Esophagus squamous epithelium (tissue), 5 donors: Measurements from ENCODE around the gene UPK2. TPM values are rescaled to one million over a fixed set of nuclear protein-coding genes. Genes with fewer than 3 reads are reported as not detected.

Experiments
- DNase-seq: peaks from one replicate; lab custom pipeline; 2025; lab: John Stamatoyannopoulos, UW
- H3K27ac ChIP-seq, 4 donors: fragments of 200-600 bp; sonication (generic); one replicate each; pipeline ENCODE4 v1.5.1; 2016 to 2019; ENCODE audit warnings: mild to moderate bottlenecking in 1 of 4
- H3K27me3 ChIP-seq, 4 donors: fragments of 200-600 bp; sonication (generic); 1 replicate in 3 of 4; 2 replicates in 1 of 4; pipeline versions ENCODE4 v1.5.1 to v1.6.0; 2017 to 2021; ENCODE audit warnings: antibody characterized with exemption in 1 of 4
- H3K36me3 ChIP-seq, 3 donors: fragments of 200-600 bp; sonication (generic); one replicate each; pipeline ENCODE4 v1.5.1; 2016 to 2019
- H3K4me1 ChIP-seq, 3 donors: fragments of 200-600 bp; sonication (generic); one replicate each; pipeline ENCODE4 v1.5.1; 2017 to 2019
- H3K4me3 ChIP-seq, 4 donors: fragments of 200-600 bp; sonication (generic); 1 replicate in 3 of 4; 2 replicates in 1 of 4; pipeline ENCODE4 v1.5.1; 2016 to 2019; ENCODE audit warnings: mild to moderate bottlenecking in 2 of 4, moderate library complexity in 1 of 4
- H3K9me3 ChIP-seq, 3 donors: fragments of 200-600 bp; sonication (generic); one replicate each; pipeline ENCODE4 v1.5.1; 2016 to 2019
- POLR2A ChIP-seq, 4 donors: fragments of 450-650 bp; IDR thresholded peaks; one replicate each; pipeline ENCODE4 v1.6.1; 2017; ENCODE audit warnings: antibody characterized with exemption in 4 of 4, mild to moderate bottlenecking in 4 of 4, moderate library complexity in 3 of 4
- WGBS, 2 donors: methylation state at CpG; one replicate each; pipeline ENCODE4 v1.1.5; 2018; 5-methylcytosine and 5-hydroxymethylcytosine counted together
- intact Hi-C: fragments of 100-400 bp; cut with DNase I; formaldehyde crosslinking; loops from one replicate; pipeline ENCODE4 v1.15.0; 2022
- total RNA-seq, 4 donors: library from RNA; depleted of rRNA; stranded (reverse); fragments of >200 nt; gene quantifications; one replicate each; pipeline ENCODE4 v1.1.0, GENCODE V29; 2016
- TF ChIP-seq, protein P1 (sequence below), 6 experiments: fragments of 450-650 bp in 4 of 6; fragments of 200-600 bp in 2 of 6; sonication (generic) in 2 of 6; IDR thresholded peaks; one replicate each; pipeline ENCODE4 v1.5.1; 2016 to 2019; ENCODE audit warnings: antibody characterized with exemption in 6 of 6, mild to moderate bottlenecking in 4 of 6, moderate library complexity in 4 of 6
- donor health status: DM: yes; HTN: yes; CAD: no.

UPK2 gene
- total RNA-seq, 4 donors from 2014 or later = 0.57 TPM; not detected in 3

DNA sequence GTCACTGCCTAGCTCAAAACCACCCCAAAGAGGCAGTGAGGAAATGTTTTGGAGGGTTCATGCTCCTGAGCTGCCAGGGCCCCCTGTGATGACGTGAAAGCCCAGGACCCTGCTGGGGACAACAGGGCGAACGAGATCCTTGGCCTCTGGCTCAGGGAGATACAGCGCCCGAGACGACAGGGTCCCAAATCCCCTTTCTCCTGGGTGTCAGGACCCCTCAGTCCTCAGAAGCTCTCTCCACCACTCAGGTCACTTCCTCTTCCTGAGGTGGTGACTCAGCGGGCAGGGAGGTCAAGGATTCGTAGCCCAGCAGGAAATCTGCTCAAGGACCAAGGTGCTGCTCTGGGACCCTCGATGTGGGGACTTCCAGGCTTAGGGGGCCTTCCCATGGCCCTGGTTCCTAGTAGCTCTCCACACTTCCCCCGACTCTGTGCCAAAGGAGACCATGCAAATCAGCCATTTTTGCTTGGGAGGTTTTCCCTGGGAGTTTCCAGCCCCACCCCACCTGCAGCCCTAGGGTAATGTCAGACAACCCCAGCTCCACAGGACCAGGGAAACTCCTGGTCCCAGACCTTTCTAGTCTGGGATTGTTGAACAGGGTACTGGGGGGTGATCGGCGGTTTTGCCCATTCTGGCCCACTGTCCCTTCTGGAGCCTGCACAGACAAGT is 43.2 kb upstream of the UPK2 start:
- intact Hi-C loops = no loop called here
- DNase-seq = no peak
- peaks cover 0 to 14% (median 0%) of the 10 kb centered on the region in 3 donors for H3K36me3 ChIP-seq
- peak overlapping the region; percentile 95 to 100 (median 98) for H3K27ac ChIP-seq
- peaks cover 96 to 100% (median 98%) of the 10 kb centered on the region in 3 donors for H3K4me1 ChIP-seq
- no peak for TF ChIP-seq POLR2A (IDR thresholded peaks at IDR 0.05)
- TF ChIP-seq, protein P1, sequence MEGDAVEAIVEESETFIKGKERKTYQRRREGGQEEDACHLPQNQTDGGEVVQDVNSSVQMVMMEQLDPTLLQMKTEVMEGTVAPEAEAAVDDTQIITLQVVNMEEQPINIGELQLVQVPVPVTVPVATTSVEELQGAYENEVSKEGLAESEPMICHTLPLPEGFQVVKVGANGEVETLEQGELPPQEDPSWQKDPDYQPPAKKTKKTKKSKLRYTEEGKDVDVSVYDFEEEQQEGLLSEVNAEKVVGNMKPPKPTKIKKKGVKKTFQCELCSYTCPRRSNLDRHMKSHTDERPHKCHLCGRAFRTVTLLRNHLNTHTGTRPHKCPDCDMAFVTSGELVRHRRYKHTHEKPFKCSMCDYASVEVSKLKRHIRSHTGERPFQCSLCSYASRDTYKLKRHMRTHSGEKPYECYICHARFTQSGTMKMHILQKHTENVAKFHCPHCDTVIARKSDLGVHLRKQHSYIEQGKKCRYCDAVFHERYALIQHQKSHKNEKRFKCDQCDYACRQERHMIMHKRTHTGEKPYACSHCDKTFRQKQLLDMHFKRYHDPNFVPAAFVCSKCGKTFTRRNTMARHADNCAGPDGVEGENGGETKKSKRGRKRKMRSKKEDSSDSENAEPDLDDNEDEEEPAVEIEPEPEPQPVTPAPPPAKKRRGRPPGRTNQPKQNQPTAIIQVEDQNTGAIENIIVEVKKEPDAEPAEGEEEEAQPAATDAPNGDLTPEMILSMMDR (IDR thresholded peaks at IDR 0.05) = no peak
- peak overlapping the region in 3 of 4 donors; percentile 37 to 60 (median 39) for H3K4me3 ChIP-seq
- WGBS, 2 donors = 0 to 19% methylated on average over 3 of the region's 12 CpGs
- H3K27me3 ChIP-seq = no peaks in the 10 kb centered on the region
- no peaks in the 10 kb centered on the region for H3K9me3 ChIP-seq

DNA sequence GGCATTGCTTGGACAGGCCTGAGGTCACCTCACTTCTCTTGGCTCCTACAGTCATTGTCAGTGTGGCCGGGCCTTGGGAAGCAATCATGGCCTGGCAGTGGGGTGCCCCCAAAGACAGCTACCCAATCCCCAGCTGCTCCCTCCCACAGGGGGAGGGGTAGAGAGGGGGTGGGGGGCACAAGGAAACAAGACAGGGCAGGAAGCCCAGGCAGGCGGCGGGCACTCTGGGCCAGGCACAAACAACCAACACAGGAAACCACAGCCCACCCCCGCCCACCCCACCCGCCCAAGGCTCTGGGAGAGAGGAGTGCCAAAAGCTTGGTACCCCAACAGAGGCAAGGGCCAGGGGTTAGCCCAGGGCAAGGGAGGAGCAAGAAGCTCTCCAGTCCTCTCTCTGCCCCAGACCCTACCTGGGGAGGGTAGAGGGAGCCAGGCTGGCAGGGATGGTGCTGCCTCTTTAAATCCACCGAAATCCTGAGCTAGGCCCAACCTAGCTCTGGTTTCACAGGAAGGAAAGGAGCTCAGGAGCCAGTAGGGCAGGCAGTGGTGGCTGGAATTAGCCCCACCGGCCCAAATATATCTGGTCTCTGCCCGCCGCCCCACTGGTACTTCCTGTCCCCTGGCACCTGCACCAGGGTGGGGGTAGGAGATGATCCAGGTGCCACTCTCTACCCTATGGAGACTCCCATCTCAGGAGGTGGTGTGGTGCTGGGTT is 42.5 kb upstream of the UPK2 start:
- no peaks in the 10 kb centered on the region for H3K9me3 ChIP-seq
- H3K36me3 ChIP-seq = peaks cover 0 to 7% (median 0%) of the 10 kb centered on the region in 3 donors
- 0 to 14% methylated on average over 1 to 5 of the region's 9 CpGs for WGBS, 2 donors
- no peaks in the 10 kb centered on the region for H3K27me3 ChIP-seq
- intact Hi-C loops = no loop called here
- H3K4me3 ChIP-seq = peak overlapping the region in 3 of 4 donors; percentile 5 to 60 (median 39)
- DNase-seq = no peak
- H3K27ac ChIP-seq = peak overlapping the region; percentile 95 to 100 (median 98)
- peaks cover 97 to 100% (median 98%) of the 10 kb centered on the region in 3 donors for H3K4me1 ChIP-seq
- no peak for TF ChIP-seq POLR2A (IDR thresholded peaks at IDR 0.05)
- TF ChIP-seq, protein P1 (IDR thresholded peaks at IDR 0.05) = no peak

DNA sequence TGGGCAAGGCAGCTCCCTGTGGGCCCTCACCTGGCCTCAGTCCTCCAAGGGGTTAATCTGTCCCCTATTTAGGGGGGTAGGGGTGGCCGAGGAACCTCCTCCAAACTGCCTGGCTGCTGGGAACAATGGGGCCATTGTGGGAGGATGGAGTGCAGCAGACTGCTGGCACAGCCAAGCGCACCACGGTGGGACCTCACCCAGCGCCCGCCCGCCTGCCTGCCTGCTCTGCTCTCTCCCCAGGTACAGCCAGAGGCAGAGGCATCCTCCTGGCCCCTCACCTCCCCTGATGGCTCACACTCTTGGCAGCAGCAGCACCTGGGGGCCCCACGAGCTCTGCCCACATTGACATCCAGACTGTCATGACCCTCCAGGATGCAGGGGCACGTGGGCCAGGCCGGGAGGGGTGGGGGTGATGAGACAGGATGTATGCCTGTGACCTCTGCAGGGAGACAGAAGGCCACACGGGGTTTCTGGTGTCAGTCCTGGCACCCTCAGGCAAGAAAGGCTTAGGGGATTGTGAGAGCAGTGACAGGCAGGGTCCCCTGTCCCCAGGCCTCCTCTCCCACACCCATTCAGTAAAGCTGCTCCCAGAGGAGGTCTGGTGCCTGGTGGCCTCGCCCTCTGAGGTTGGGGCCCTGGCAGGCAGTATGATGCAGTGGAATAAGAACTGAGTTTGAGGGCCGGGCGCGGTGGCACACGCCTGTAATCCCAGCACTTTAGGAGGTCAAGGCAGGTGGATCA is 41.8 kb upstream of the UPK2 start:
- 14 to 35% methylated on average over 6 to 7 of the region's 15 CpGs for WGBS, 2 donors
- TF ChIP-seq, protein P1 (IDR thresholded peaks at IDR 0.05) = no peak
- TF ChIP-seq POLR2A (IDR thresholded peaks at IDR 0.05) = no peak
- H3K4me1 ChIP-seq = peaks cover 94 to 100% (median 98%) of the 10 kb centered on the region in 3 donors
- H3K27me3 ChIP-seq = no peaks in the 10 kb centered on the region
- H3K27ac ChIP-seq = peak overlapping the region; percentile 95 to 100 (median 98)
- intact Hi-C loops = no loop called here
- no peaks in the 10 kb centered on the region for H3K36me3 ChIP-seq
- no peaks in the 10 kb centered on the region for H3K9me3 ChIP-seq
- no peak for DNase-seq
- H3K4me3 ChIP-seq = peak overlapping the region in 3 of 4 donors; percentile 5 to 60 (median 39)

DNA sequence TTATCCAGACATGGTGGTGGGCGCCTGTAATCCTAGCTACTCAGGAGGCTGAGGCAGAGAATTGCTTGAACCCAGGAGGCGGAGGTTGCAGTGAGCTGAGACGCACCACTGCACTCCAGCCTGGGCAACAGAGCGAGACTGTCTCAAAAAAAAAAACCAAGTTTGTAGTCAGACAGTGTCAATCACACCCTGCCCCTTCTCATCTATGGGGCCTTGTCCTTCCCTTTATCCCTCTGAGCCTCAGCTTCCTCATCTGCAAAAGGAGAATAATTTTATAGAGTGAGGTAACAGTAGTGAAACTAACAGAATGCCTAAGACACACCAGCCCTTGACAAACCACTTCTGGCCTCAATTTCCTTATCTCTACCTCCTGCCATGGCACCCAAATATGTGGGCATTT is 41.1 kb upstream of the UPK2 start:
- Histone ChIP-seq H3K4me1 (peaks cover 94 to 100% (median 98%) of the 10 kb centered on the region in 3 donors), H3K4me3 (peak overlapping the region in 1 of 4 donors; percentile 39), H3K9me3 (no peaks in the 10 kb centered on the region), H3K36me3 (no peaks in the 10 kb centered on the region), H3K27ac (peak overlapping the region; percentile 95 to 100 (median 98)), H3K27me3 (no peaks in the 10 kb centered on the region)
- no peak for DNase-seq
- TF ChIP-seq POLR2A (IDR thresholded peaks at IDR 0.05) = no peak
- TF ChIP-seq, protein P1 (IDR thresholded peaks at IDR 0.05) = no peak
- 73% methylated on average over 4 of the region's 4 CpGs; no CpG with 5 or more reads in 1 of the 2 donors for WGBS, 2 donors
- intact Hi-C loops = no loop called here
